Liver (tissue), 3 donors: Measurements from ENCODE around the gene SPEF1.

Experiments
- CTCF ChIP-seq: fragments of 150-350 bp; IDR thresholded peaks from 2 replicates; pipeline ENCODE4 v1.5.1; 2017; ENCODE audit warnings: improper control_type of control experiment, low read depth, low read length; ENCODE audit not compliant: missing input control
- FOXA1 ChIP-seq: IDR thresholded peaks from 2 replicates; pipeline ENCODE4 v1.6.1; 2016; ENCODE audit warnings: antibody characterized with exemption
- GABPA ChIP-seq, 2 donors: IDR thresholded peaks in 1 of 2; conservative IDR thresholded peaks in 1 of 2; 2 replicates each; pipeline ENCODE4 v1.6.1; 2016; ENCODE audit warnings: antibody characterized with exemption in 2 of 2, mild to moderate bottlenecking in 1 of 2, moderate library complexity in 1 of 2
- JUND ChIP-seq, 2 donors: IDR thresholded peaks; 2 replicates each; pipeline ENCODE4 v1.6.1; 2016; ENCODE audit warnings: antibody characterized with exemption in 2 of 2
- MAX ChIP-seq: IDR thresholded peaks from 2 replicates; pipeline ENCODE4 v1.6.1; 2016; ENCODE audit warnings: antibody characterized with exemption
- NR2F2 ChIP-seq: IDR thresholded peaks from 2 replicates; pipeline ENCODE4 v1.6.1; 2016; ENCODE audit warnings: antibody characterized with exemption
- REST ChIP-seq: IDR thresholded peaks from 2 replicates; pipeline ENCODE4 v1.6.1; 2016; ENCODE audit warnings: antibody characterized with exemption, mild to moderate bottlenecking
- RXRA ChIP-seq, 2 donors: IDR thresholded peaks; 2 replicates each; pipeline ENCODE4 v1.6.1; 2017 to 2018; ENCODE audit warnings: antibody characterized with exemption in 2 of 2, mild to moderate bottlenecking in 1 of 2
- SP1 ChIP-seq: IDR thresholded peaks from 2 replicates; pipeline ENCODE4 v1.6.1; 2018; ENCODE audit warnings: antibody characterized with exemption, mild to moderate bottlenecking
- TAF1 ChIP-seq: conservative IDR thresholded peaks from 2 replicates; pipeline ENCODE4 v1.6.1; 2016; ENCODE audit warnings: antibody characterized with exemption, mild to moderate bottlenecking
- YY1 ChIP-seq: IDR thresholded peaks from 2 replicates; pipeline ENCODE4 v1.6.1; 2016; ENCODE audit warnings: antibody characterized with exemption, mild to moderate bottlenecking
- ZBTB33 ChIP-seq: IDR thresholded peaks from 2 replicates; pipeline ENCODE4 v1.6.1; 2016; ENCODE audit warnings: antibody characterized with exemption
- donor health status: healthy.
- donor health status: healthy.

GRCh38 chr20:3825526-3825925 is 44.3 kb upstream of the SPEF1 start:
- no peak for TF ChIP-seq MAX
- no peak for TF ChIP-seq CTCF
- TF ChIP-seq REST: no peak
- TF ChIP-seq SP1: no peak
- TF ChIP-seq YY1: no peak
- TF ChIP-seq JUND (IDR thresholded peaks at IDR 0.05): no peak
- no peak for TF ChIP-seq ZBTB33
- no peak for TF ChIP-seq TAF1
- no peak for TF ChIP-seq RXRA (IDR thresholded peaks at IDR 0.05)
- no peak for TF ChIP-seq FOXA1
- no peak for TF ChIP-seq GABPA (IDR thresholded peaks at IDR 0.05 in 1 of 2, conservative IDR thresholded peaks at IDR 0.05 in 1 of 2)
- TF ChIP-seq NR2F2: no peak
